ENCODE measurements around the gene IGSF8. TPM values are rescaled to one million over a fixed set of nuclear protein-coding genes. Genes with fewer than 3 reads are reported as not detected.
"Not testable (repeated sequence)": the region's sequence is repeated elsewhere in the genome, so short reads cannot be mapped to it uniquely, and the experiment has no call there.

IGSF8 gene
- total RNA-seq, 4 donors from 2014 or later: 5.4 to 41.4 (median 26.9) TPM

- no peak for TF ChIP-seq CTCF (IDR thresholded peaks at IDR 0.05)
- TF ChIP-seq POLR2A (IDR thresholded peaks at IDR 0.05): no peak
- intact Hi-C loops (cut with DNase I; ENCODE audit: low total_unique reads): no loop called here
- H3K27me3 ChIP-seq: no peaks in the 10 kb centered on the region
- H3K27ac ChIP-seq: no peak overlapping the region
- DNase-seq: no peak
- no peaks in the 10 kb centered on the region for H3K36me3 ChIP-seq
- H3K4me1 ChIP-seq: no peaks in the 10 kb centered on the region
- no peaks in the 10 kb centered on the region for H3K9me3 ChIP-seq
- no peak overlapping the region for H3K4me3 ChIP-seq
Measured at GRCh38 chr1:160112357-160112756, 13.9 kb upstream of the IGSF8 start.

GRCh38 chr1:160111462-160111861, 13.0 kb upstream of the IGSF8 start:
- H3K4me1 ChIP-seq; DNase-seq; H3K9me3 ChIP-seq; H3K36me3 ChIP-seq; H3K27me3 ChIP-seq; H3K27ac ChIP-seq; intact Hi-C loops (cut with DNase I; ENCODE audit: low total_unique reads); H3K4me3 ChIP-seq: not testable (repeated sequence)

- Histone ChIP-seq H3K4me1 (no peaks in the 10 kb centered on the region), H3K4me3 (no peak overlapping the region), H3K36me3 (no peaks in the 10 kb centered on the region), H3K27ac (no peak overlapping the region), H3K27me3 (no peaks in the 10 kb centered on the region), H3K9me3 (no peaks in the 10 kb centered on the region)
- intact Hi-C loops (cut with DNase I; ENCODE audit: low total_unique reads): no loop called here
- TF ChIP-seq POLR2A (IDR thresholded peaks at IDR 0.05) (no peak), CTCF (IDR thresholded peaks at IDR 0.05) (no peak)
- no peak for DNase-seq
Measured at GRCh38 chr1:160109686-160110085, 11.3 kb upstream of the IGSF8 start.

- intact Hi-C loops (cut with DNase I; ENCODE audit: low total_unique reads): no loop called here
- TF ChIP-seq POLR2A (IDR thresholded peaks at IDR 0.05) (no peak), CTCF (IDR thresholded peaks at IDR 0.05) (no peak)
- H3K4me3 ChIP-seq: no peak overlapping the region
- DNase-seq: no peak
- no peaks in the 10 kb centered on the region for H3K9me3 ChIP-seq
- no peaks in the 10 kb centered on the region for H3K36me3 ChIP-seq
- no peak overlapping the region for H3K27ac ChIP-seq
- H3K27me3 ChIP-seq: no peaks in the 10 kb centered on the region
- H3K4me1 ChIP-seq: no peaks in the 10 kb centered on the region
Measured at GRCh38 chr1:160108888-160109662, 10.7 kb upstream of the IGSF8 start.

GRCh38 chr1:160107512-160107911, 9.1 kb upstream of the IGSF8 start:
- Histone ChIP-seq H3K9me3 (no peaks in the 10 kb centered on the region), H3K27ac (no peak overlapping the region), H3K36me3 (no peaks in the 10 kb centered on the region), H3K4me3 (no peak overlapping the region), H3K27me3 (no peaks in the 10 kb centered on the region), H3K4me1 (no peaks in the 10 kb centered on the region)
- no peak for DNase-seq
- TF ChIP-seq CTCF (IDR thresholded peaks at IDR 0.05) (no peak), POLR2A (IDR thresholded peaks at IDR 0.05) (no peak)
- intact Hi-C loops (cut with DNase I; ENCODE audit: low total_unique reads): no loop called here
